PC-3 (cell line): Measurements from ENCODE around the gene EP400. TPM values are rescaled to one million over a fixed set of nuclear protein-coding genes. Genes with fewer than 3 reads are reported as not detected.

Experiments used
- ATAC-seq: fragments of 200-7000 bp; cut with Tn5 transposase; 2 replicates; pipeline ENCODE4 v1.9.1; 2020; ENCODE audit warnings: mild to moderate bottlenecking, moderate library complexity
- BruUV-seq: library from RNA; stranded (reverse); fragments of 400-500 nt; replicated peaks from 2 replicates; lab custom pipeline; 2021; lab: Mats Ljungman, UMichigan
- CTCF ChIA-PET: fragments of 300-600 bp; sonication (Branson Sonifier 250); formaldehyde crosslinking; loops from one replicate; lab custom pipeline; 2022; ENCODE audit warnings: antibody characterized with exemption; lab: Charles Lee
- POLR2A ChIA-PET: fragments of 300-600 bp; sonication (Branson Sonifier 250); formaldehyde crosslinking; loops from one replicate; lab custom pipeline; 2022; ENCODE audit warnings: antibody characterized with exemption; ENCODE audit not compliant: unreplicated experiment; lab: Charles Lee
- DNase-seq: peaks from one replicate; pipeline ENCODE4 v3.0.0-alpha.2; 2015
- H2AFZ ChIP-seq: fragments of 300-600 bp; sonication (generic); 2 replicates; pipeline ENCODE4 v1.6.0; 2016; ENCODE audit warnings: antibody characterized with exemption, low read length
- H3F3A ChIP-seq: fragments of 300-600 bp; sonication (generic); one replicate; pipeline ENCODE4 v1.6.0; 2017; ENCODE audit warnings: antibody characterized with exemption, low read length, control low read depth, mild to moderate bottlenecking; ENCODE audit not compliant: unreplicated experiment
- H3K27ac ChIP-seq: fragments of 300-600 bp; sonication (generic); 2 replicates; pipeline ENCODE4 v1.5.1; 2016; ENCODE audit warnings: mild to moderate bottlenecking, low read length
- H3K27me3 ChIP-seq: fragments of 300-600 bp; sonication (generic); 2 replicates; pipeline ENCODE4 v1.6.1; 2016; ENCODE audit warnings: low read length, mixed read lengths
- H3K36me3 ChIP-seq: fragments of 300-600 bp; sonication (generic); 2 replicates; pipeline ENCODE4 v1.6.1; 2016; ENCODE audit warnings: low read depth, mixed run types, low read length, mixed read lengths
- H3K4me1 ChIP-seq: fragments of 300-600 bp; sonication (generic); 2 replicates; pipeline ENCODE4 v1.5.1; 2016; ENCODE audit warnings: low read length; ENCODE audit not compliant: insufficient read depth
- H3K4me2 ChIP-seq: fragments of 300-600 bp; sonication (generic); 2 replicates; pipeline ENCODE4 v1.6.0; 2016; ENCODE audit warnings: low read length
- H3K4me3 ChIP-seq: fragments of 300-600 bp; sonication (generic); 2 replicates; pipeline ENCODE4 v1.5.1; 2016; ENCODE audit warnings: mild to moderate bottlenecking, low read length, mixed read lengths
- H3K79me2 ChIP-seq: fragments of 300-600 bp; sonication (generic); 2 replicates; pipeline ENCODE4 v1.6.1; 2017; ENCODE audit warnings: low read length, mixed read lengths
- H3K9ac ChIP-seq: fragments of 300-600 bp; sonication (generic); 2 replicates; pipeline ENCODE4 v1.6.0; 2016; ENCODE audit warnings: mild to moderate bottlenecking, low read length
- H3K9me2 ChIP-seq: fragments of 300-600 bp; sonication (generic); replicated peaks from 2 replicates; pipeline ENCODE4 v1.6.1; 2016; ENCODE audit warnings: mixed run types, low read length, mixed read lengths
- H3K9me3 ChIP-seq: fragments of 300-600 bp; sonication (generic); 2 replicates; pipeline ENCODE4 v1.6.1; 2016; ENCODE audit warnings: low read length, mixed read lengths
- H4K20me1 ChIP-seq: fragments of 300-600 bp; sonication (generic); 2 replicates; pipeline ENCODE4 v1.6.1; 2016; ENCODE audit warnings: low read length, mixed read lengths
- EZH2 ChIP-seq: fragments of 300-600 bp; sonication (generic); IDR thresholded peaks from one replicate; pipeline ENCODE4 v1.6.1; 2017; ENCODE audit warnings: antibody characterized with exemption, mild to moderate bottlenecking, low read length; ENCODE audit not compliant: unreplicated experiment
- EZH2phosphoT487 ChIP-seq: fragments of 300-600 bp; sonication (generic); IDR thresholded peaks from 2 replicates; pipeline ENCODE4 v1.6.1; 2018; ENCODE audit warnings: mild to moderate bottlenecking, antibody characterized with exemption, low read length, borderline replicate concordance
- intact Hi-C: fragments of 100-400 bp; cut with micrococcal nuclease; formaldehyde crosslinking; loops from 2 replicates; pipeline ENCODE4 v1.9.0; 2023
- total RNA-seq: library from RNA; depleted of rRNA; stranded (reverse); fragments of >200 nt; gene quantifications from 2 replicates; pipeline ENCODE4 v1.2.3, GENCODE V29; 2014
- TF ChIP-seq, protein P1 (sequence below): fragments of 300-600 bp; sonication (generic); conservative IDR thresholded peaks from 2 replicates; pipeline ENCODE4 v1.5.1; 2017; ENCODE audit warnings: antibody characterized with exemption, low read depth, mild to moderate bottlenecking, low read length

Gene EP400
- total RNA-seq, 1 experiment from 2014 or later: 20.2 TPM

DNA sequence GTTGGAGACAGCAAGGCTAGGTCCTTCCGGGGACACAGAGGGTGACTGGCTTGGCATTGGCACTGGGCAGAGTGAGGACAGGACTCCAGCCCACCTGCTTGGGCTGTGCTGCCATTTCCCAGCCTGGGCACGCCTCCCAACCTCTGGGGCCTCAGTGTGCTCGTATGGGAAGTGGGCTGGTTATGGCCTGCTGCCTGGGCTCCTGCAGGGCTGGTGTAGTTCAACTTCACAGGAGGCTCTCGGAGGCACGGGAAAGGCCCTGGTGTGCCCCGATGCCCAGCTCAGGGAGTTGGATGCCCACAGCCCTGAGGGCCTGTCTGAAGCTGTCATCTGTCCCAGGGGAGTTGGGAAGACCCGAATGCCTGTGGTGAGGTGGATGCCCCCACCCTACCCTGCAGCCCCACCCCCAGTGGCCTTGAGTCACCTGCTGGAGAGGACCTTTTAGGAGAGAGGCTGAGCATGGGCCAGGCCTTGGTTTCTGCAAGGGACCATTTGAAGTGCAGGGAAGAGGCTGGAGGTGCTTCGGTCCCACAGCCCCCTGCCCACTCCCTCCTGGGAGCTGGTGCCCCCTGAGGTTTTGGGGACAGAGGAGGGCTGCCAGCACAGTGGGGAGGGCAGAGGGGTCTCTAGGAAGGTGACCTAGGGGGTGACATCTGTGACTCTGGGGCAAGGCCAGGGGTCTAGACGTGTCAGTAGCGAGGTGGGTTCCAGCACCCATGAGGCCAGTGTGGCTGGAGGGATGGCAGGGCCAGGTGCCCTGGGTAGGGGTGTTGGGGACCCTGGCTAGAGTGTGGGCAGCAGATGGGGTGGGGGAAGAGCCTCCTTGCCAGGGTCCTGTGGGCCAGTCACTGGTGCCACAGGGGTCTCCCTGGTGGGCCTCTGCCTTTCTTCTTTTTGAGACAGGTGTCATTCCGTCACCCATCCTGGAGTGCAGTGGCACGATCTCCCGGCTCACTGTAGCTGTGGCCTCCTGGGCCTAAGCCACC, 46.2 kb upstream of the EP400 start:
- BruUV-seq: no TSS peak
- H3K9me3 ChIP-seq: no peaks in the 10 kb centered on the region
- TF ChIP-seq, protein P1, sequence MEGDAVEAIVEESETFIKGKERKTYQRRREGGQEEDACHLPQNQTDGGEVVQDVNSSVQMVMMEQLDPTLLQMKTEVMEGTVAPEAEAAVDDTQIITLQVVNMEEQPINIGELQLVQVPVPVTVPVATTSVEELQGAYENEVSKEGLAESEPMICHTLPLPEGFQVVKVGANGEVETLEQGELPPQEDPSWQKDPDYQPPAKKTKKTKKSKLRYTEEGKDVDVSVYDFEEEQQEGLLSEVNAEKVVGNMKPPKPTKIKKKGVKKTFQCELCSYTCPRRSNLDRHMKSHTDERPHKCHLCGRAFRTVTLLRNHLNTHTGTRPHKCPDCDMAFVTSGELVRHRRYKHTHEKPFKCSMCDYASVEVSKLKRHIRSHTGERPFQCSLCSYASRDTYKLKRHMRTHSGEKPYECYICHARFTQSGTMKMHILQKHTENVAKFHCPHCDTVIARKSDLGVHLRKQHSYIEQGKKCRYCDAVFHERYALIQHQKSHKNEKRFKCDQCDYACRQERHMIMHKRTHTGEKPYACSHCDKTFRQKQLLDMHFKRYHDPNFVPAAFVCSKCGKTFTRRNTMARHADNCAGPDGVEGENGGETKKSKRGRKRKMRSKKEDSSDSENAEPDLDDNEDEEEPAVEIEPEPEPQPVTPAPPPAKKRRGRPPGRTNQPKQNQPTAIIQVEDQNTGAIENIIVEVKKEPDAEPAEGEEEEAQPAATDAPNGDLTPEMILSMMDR: no peak
- TF ChIP-seq EZH2: no peak
- no peak for TF ChIP-seq EZH2phosphoT487
- H3K4me1 ChIP-seq: no peaks in the 10 kb centered on the region
- intact Hi-C loops: no loop called here
- H2AFZ ChIP-seq: no peak overlapping the region
- H3K27ac ChIP-seq: no peak overlapping the region
- H3K27me3 ChIP-seq: no peaks in the 10 kb centered on the region
- ChIA-PET POLR2A (no interaction called here), CTCF (no interaction called here)
- H3K79me2 ChIP-seq: peaks cover 42% of the 10 kb centered on the region
- DNase-seq (no peak), ATAC-seq (no peak)
- no peaks in the 10 kb centered on the region for H3F3A ChIP-seq
- no peak overlapping the region for H3K4me3 ChIP-seq
- H3K9ac ChIP-seq: no peak overlapping the region
- H3K4me2 ChIP-seq: no peak overlapping the region
- H3K36me3 ChIP-seq: peaks cover 3% of the 10 kb centered on the region; the same call in 1 of the 2 replicates
- peaks cover 6% of the 10 kb centered on the region; the same call in 1 of the 2 replicates for H4K20me1 ChIP-seq
- no peaks in the 10 kb centered on the region for H3K9me2 ChIP-seq

DNA sequence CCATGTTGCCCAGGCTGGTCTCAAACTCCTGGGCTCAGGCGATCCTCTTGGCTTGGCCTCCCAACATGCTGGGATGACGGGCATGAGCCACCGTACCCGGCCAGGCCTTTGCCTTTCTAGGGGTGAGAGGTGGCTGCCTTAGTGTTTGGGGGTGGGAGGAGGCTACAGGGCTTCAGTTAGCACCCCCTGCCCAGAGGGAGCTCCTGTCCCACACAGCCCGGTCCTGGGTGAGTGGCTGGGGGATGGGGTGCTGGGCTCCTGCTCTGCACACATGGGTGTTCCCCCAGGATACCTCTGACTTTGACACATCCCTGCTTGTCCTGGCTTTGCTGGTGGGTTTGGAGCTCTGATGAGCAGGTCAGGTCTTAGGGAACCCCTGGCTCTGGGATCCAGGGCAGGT, 45.4 kb upstream of the EP400 start:
- H4K20me1 ChIP-seq: peaks cover 6% of the 10 kb centered on the region; the same call in 1 of the 2 replicates
- H3K27ac ChIP-seq: no peak overlapping the region
- POLR2A ChIA-PET: no interaction called here
- no peak for ATAC-seq
- peaks cover 7% of the 10 kb centered on the region for H3K36me3 ChIP-seq
- TF ChIP-seq EZH2: no peak
- TF ChIP-seq EZH2phosphoT487: no peak
- TF ChIP-seq, protein P1: no peak
- H3K27me3 ChIP-seq: no peaks in the 10 kb centered on the region
- no peak overlapping the region for H3K4me2 ChIP-seq
- no peaks in the 10 kb centered on the region for H3K4me1 ChIP-seq
- no peaks in the 10 kb centered on the region for H3F3A ChIP-seq
- DNase-seq: no peak
- H3K9ac ChIP-seq: no peak overlapping the region
- no peaks in the 10 kb centered on the region for H3K9me3 ChIP-seq
- CTCF ChIA-PET: no interaction called here
- intact Hi-C loops: no loop called here
- no TSS peak for BruUV-seq
- no peak overlapping the region for H2AFZ ChIP-seq
- peaks cover 38% of the 10 kb centered on the region for H3K79me2 ChIP-seq
- no peak overlapping the region for H3K4me3 ChIP-seq
- no peaks in the 10 kb centered on the region for H3K9me2 ChIP-seq
